GM23248 (cell line): Measurements from ENCODE around the gene PLEKHG4.

ENCODE experiments used
- EZH2 ChIP-seq: fragments of 200-600 bp; sonication (generic); IDR thresholded peaks from 2 replicates; pipeline ENCODE4 v1.6.1; 2018; ENCODE audit warnings: antibody characterized with exemption, mild to moderate bottlenecking; ENCODE audit not compliant: insufficient read depth, poor library complexity, severe bottlenecking
- EZH2phosphoT487 ChIP-seq: fragments of 200-600 bp; sonication (generic); IDR thresholded peaks from 2 replicates; pipeline ENCODE4 v1.6.1; 2018; ENCODE audit warnings: antibody characterized with exemption, moderate library complexity, mild to moderate bottlenecking, low read depth; ENCODE audit not compliant: insufficient read depth

DNA sequence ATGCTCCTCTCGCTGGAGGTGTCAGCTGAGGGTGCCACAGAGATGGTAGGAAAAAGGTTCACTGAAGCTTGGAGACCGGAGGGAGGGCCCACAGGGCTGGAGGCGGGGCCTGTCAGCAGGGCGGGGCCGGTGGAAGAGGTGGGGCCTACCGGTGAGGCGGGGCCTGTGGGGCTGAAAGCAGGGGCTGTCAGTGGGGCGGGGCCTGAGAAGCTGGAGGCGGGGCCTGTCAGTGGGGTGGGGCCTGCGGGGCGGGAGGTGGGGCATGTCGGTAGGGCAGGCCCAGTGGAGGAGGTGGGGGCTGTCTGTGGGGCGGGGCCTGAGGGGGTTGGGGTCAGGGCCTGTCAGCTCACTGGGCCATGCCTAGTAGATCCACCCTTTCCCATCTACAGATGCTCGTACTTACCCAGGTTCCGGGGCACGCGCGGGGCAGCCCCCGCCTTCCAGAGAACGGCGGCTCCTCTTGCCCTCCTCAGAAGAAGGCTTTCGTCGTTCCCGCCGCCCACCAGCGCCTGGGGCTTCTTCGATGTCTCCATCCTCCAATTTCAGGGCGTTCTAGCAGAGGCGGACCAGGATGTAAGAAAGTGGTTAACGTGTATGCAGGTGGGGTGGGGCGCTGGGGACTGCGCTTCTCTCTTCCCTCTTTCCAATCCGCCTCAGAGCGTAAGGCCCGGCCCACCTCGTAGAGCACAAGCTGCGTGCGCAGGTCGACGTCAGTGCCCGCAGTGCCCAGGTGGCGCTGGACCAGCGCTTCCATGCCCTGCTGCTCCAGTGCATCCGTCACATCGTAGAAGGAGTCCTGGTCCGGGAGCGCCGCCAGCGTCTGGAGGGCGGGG, 42.6 kb upstream of the PLEKHG4 start:
- TF ChIP-seq EZH2, result no peak
- no peak for TF ChIP-seq EZH2phosphoT487
